Measurements from ENCODE around the gene CDH22.

CDH22 gene, protein sequence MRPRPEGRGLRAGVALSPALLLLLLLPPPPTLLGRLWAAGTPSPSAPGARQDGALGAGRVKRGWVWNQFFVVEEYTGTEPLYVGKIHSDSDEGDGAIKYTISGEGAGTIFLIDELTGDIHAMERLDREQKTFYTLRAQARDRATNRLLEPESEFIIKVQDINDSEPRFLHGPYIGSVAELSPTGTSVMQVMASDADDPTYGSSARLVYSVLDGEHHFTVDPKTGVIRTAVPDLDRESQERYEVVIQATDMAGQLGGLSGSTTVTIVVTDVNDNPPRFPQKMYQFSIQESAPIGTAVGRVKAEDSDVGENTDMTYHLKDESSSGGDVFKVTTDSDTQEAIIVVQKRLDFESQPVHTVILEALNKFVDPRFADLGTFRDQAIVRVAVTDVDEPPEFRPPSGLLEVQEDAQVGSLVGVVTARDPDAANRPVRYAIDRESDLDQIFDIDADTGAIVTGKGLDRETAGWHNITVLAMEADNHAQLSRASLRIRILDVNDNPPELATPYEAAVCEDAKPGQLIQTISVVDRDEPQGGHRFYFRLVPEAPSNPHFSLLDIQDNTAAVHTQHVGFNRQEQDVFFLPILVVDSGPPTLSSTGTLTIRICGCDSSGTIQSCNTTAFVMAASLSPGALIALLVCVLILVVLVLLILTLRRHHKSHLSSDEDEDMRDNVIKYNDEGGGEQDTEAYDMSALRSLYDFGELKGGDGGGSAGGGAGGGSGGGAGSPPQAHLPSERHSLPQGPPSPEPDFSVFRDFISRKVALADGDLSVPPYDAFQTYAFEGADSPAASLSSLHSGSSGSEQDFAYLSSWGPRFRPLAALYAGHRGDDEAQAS

DNA sequence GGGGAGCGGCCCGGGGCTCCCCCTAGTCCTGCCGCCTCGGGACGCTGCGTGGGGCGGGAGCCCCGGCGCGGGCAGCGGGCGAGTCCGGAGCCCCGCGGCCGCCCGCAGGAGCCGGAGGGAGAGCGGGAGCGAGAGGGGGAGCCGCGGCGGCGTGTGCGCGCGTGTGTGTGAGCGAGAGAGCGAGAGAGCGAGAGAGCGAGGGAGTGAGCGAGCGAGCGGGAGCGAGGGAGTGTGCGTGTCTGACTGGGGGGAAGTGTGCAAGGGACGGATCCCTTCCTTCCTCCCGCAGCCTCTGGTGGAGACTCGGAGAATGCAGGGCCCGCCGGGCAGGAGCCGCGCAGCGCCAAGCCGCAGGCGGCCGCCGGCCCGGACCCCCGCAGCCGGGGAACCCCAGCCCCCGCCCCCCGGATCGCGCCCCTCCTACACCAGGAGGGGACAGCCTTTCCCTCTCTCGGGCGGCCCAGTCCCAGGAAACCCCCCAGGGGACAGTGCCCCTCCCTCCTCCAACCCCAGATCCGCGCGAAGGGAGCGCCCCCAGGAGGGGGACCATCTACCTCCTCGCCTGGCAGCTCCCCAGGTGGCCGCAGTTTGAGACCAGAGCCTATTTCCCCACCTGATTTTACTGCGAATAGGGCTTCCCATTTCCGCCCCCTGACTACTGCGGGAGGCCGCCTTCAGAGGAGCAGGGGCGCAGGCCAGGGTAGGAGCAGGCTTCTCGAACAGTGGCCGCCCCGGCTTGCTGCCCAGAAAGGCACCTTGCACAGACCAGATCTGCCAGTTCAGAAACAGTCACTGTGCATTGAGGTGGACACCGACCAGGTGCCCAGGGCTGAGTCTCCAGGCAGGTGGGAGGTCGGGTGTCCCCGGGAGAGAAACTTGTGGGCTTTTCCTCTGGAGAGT, at the start of gene CDH22:
Gene CDH22, minus strand, starts transcription at position 241 of the 900 bp plus-strand sequence. CDS start 57,204 bp downstream, outside the sequence.
- Histone ChIP-seq H3K27me3 (ENCODE audit: control insufficient read depth in 1 of 2, insufficient read depth in 2 of 2, low read length in 2 of 2) (peaks cover 69 to 75% of the 10 kb centered on the region in 2 donors), H3K9me3 (ENCODE audit: control insufficient read depth in 1 of 2, low read length in 2 of 2) (no peaks in the 10 kb centered on the region), H3K4me1 (ENCODE audit: control insufficient read depth in 1 of 2, insufficient read depth in 2 of 2, low read length in 2 of 2) (no peaks in the 10 kb centered on the region), H3K36me3 (ENCODE audit: control insufficient read depth in 1 of 2, insufficient read depth in 2 of 2, low read length in 2 of 2) (no peaks in the 10 kb centered on the region), H3K27ac (ENCODE audit: low read depth, low read length) (no peak within 1 kb of the TSS), H3K4me3 (ENCODE audit: low read depth in 1 of 2, low read length in 2 of 2) (peak within 1 kb of the TSS; percentile 0 to 57), H3K9ac (ENCODE audit: low read depth in 1 of 2, low read length in 2 of 2) (no peak within 1 kb of the TSS)

DNA sequence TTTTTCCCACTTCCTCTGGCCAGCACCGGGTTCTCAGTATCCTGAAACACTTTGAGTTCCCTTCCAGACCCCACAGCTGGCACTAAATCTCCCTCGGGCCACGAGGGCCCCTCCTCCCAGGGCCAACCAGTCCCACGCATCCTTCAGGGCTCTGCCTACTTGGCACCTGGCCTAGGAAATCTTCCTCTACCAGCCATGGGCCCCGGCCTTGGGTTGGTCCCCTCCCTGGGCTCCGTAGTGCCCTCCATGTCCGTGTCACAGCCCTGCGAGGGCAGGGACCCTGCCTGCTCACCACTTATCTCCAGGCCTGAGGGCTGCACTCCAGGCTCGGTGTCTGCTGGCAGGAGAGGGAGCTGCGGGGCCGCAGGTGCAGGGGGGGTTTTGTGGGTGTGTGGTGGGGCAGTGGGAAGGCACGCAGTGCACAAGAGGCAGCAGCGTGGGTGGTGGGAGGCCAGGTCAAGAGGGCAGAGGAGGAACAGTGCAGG, 48.8 kb upstream of the CDH22 start:
- Histone ChIP-seq H3K27me3 (ENCODE audit: control insufficient read depth in 1 of 2, insufficient read depth in 2 of 2, low read length in 2 of 2) (no peaks in the 10 kb centered on the region), H3K9ac (ENCODE audit: low read depth in 1 of 2, low read length in 2 of 2) (no peak overlapping the region), H3K9me3 (ENCODE audit: control insufficient read depth in 1 of 2, low read length in 2 of 2) (no peaks in the 10 kb centered on the region), H3K4me3 (ENCODE audit: low read depth in 1 of 2, low read length in 2 of 2) (no peak overlapping the region), H3K27ac (ENCODE audit: low read depth, low read length) (no peak overlapping the region), H3K36me3 (ENCODE audit: control insufficient read depth in 1 of 2, insufficient read depth in 2 of 2, low read length in 2 of 2) (peaks cover 3 to 47% of the 10 kb centered on the region in 2 donors), H3K4me1 (ENCODE audit: control insufficient read depth in 1 of 2, insufficient read depth in 2 of 2, low read length in 2 of 2) (peaks cover 8 to 29% of the 10 kb centered on the region in 2 donors)

GRCh38 chr20:46356195-46357029, 48.1 kb upstream of the CDH22 start:
- Histone ChIP-seq H3K27me3 (ENCODE audit: control insufficient read depth in 1 of 2, insufficient read depth in 2 of 2, low read length in 2 of 2) (no peaks in the 10 kb centered on the region), H3K4me3 (ENCODE audit: low read depth in 1 of 2, low read length in 2 of 2) (no peak overlapping the region), H3K4me1 (ENCODE audit: control insufficient read depth in 1 of 2, insufficient read depth in 2 of 2, low read length in 2 of 2) (peaks cover 2 to 23% of the 10 kb centered on the region in 2 donors), H3K36me3 (ENCODE audit: control insufficient read depth in 1 of 2, insufficient read depth in 2 of 2, low read length in 2 of 2) (peaks cover 10 to 47% of the 10 kb centered on the region in 2 donors), H3K9me3 (ENCODE audit: control insufficient read depth in 1 of 2, low read length in 2 of 2) (no peaks in the 10 kb centered on the region), H3K27ac (ENCODE audit: low read depth, low read length) (no peak overlapping the region), H3K9ac (ENCODE audit: low read depth in 1 of 2, low read length in 2 of 2) (no peak overlapping the region)

DNA sequence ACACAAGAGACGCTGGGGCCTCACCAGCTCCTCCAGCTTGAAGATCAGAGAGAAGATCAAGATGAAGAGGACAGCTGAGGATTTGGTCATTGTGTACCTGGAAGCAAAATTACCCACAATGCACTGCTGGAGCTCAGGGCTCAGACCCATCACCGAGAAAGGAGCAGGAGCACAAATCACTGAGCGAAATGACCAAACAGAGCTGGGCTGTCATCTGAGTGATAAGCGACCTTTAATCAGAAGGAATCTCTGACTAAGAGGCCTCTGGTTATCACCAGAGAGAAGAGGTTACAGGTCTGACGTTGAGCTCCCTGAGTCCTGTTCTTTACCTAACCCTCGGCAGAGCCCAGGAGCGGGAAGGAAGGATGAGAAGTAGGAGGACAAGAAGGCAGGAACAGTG, 47.5 kb upstream of the CDH22 start:
- no peak overlapping the region for H3K9ac ChIP-seq (ENCODE audit: low read depth in 1 of 2, low read length in 2 of 2)
- H3K36me3 ChIP-seq (ENCODE audit: control insufficient read depth in 1 of 2, insufficient read depth in 2 of 2, low read length in 2 of 2): peaks cover 13 to 49% of the 10 kb centered on the region in 2 donors
- H3K9me3 ChIP-seq (ENCODE audit: control insufficient read depth in 1 of 2, low read length in 2 of 2): no peaks in the 10 kb centered on the region
- H3K27me3 ChIP-seq (ENCODE audit: control insufficient read depth in 1 of 2, insufficient read depth in 2 of 2, low read length in 2 of 2): no peaks in the 10 kb centered on the region
- no peak overlapping the region for H3K4me3 ChIP-seq (ENCODE audit: low read depth in 1 of 2, low read length in 2 of 2)
- H3K27ac ChIP-seq (ENCODE audit: low read depth, low read length): no peak overlapping the region
- peaks cover 0 to 19% of the 10 kb centered on the region in 2 donors for H3K4me1 ChIP-seq (ENCODE audit: control insufficient read depth in 1 of 2, insufficient read depth in 2 of 2, low read length in 2 of 2)

- Histone ChIP-seq H3K9ac (ENCODE audit: low read depth in 1 of 2, low read length in 2 of 2) (no peak overlapping the region), H3K27ac (ENCODE audit: low read depth, low read length) (no peak overlapping the region), H3K4me1 (ENCODE audit: control insufficient read depth in 1 of 2, insufficient read depth in 2 of 2, low read length in 2 of 2) (peaks cover 0 to 18% of the 10 kb centered on the region in 2 donors), H3K9me3 (ENCODE audit: control insufficient read depth in 1 of 2, low read length in 2 of 2) (no peaks in the 10 kb centered on the region), H3K27me3 (ENCODE audit: control insufficient read depth in 1 of 2, insufficient read depth in 2 of 2, low read length in 2 of 2) (no peaks in the 10 kb centered on the region), H3K36me3 (ENCODE audit: control insufficient read depth in 1 of 2, insufficient read depth in 2 of 2, low read length in 2 of 2) (peaks cover 13 to 53% of the 10 kb centered on the region in 2 donors), H3K4me3 (ENCODE audit: low read depth in 1 of 2, low read length in 2 of 2) (no peak overlapping the region)
Observed at GRCh38 chr20:46354920-46355654, 46.8 kb upstream of the CDH22 start.

GRCh38 chr20:46354207-46354555, 45.9 kb upstream of the CDH22 start:
- no peak overlapping the region for H3K4me3 ChIP-seq (ENCODE audit: low read depth in 1 of 2, low read length in 2 of 2)
- H3K4me1 ChIP-seq (ENCODE audit: control insufficient read depth in 1 of 2, insufficient read depth in 2 of 2, low read length in 2 of 2): peaks cover 6 to 12% of the 10 kb centered on the region in 2 donors
- no peak overlapping the region for H3K9ac ChIP-seq (ENCODE audit: low read depth in 1 of 2, low read length in 2 of 2)
- no peak overlapping the region for H3K27ac ChIP-seq (ENCODE audit: low read depth, low read length)
- no peaks in the 10 kb centered on the region for H3K9me3 ChIP-seq (ENCODE audit: control insufficient read depth in 1 of 2, low read length in 2 of 2)
- peaks cover 13 to 49% of the 10 kb centered on the region in 2 donors for H3K36me3 ChIP-seq (ENCODE audit: control insufficient read depth in 1 of 2, insufficient read depth in 2 of 2, low read length in 2 of 2)
- H3K27me3 ChIP-seq (ENCODE audit: control insufficient read depth in 1 of 2, insufficient read depth in 2 of 2, low read length in 2 of 2): no peaks in the 10 kb centered on the region

DNA sequence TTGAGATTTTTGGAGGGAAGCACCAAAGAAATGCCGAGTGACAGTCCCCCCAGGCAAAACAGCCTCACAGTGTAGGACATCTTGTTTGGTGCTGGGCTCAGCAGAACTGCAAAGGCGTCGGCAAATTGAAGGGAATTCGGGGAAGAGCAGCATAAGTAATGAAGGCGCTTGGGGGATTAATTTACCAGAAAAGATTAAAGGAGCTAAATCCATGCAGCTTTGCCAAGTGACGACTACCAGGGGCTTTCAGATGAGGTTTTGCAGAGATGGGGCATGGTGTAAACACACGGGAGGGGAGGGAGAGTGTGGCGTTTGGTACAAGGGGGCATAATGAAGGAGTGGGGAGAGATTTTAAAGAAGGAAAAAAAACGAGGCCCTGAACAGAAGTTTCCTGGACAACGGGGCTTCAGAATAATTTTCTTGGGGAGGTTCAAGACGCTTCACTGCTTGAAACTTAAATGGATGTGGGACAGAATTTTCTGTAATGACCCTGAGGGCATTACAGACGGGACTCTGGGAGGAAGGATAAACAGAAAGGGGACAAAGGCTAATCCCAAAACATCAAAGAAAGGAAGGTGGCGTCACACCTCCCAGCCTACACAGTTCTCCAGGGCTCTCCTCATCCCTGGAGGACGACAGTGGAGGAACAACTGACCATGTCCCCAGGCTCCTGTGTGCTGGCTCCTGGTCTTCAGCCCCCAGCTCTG, 45.4 kb upstream of the CDH22 start:
- peaks cover 8 to 15% of the 10 kb centered on the region in 2 donors for H3K4me1 ChIP-seq (ENCODE audit: control insufficient read depth in 1 of 2, insufficient read depth in 2 of 2, low read length in 2 of 2)
- H3K9ac ChIP-seq (ENCODE audit: low read depth in 1 of 2, low read length in 2 of 2): no peak overlapping the region
- H3K4me3 ChIP-seq (ENCODE audit: low read depth in 1 of 2, low read length in 2 of 2): no peak overlapping the region
- peaks cover 13 to 48% of the 10 kb centered on the region in 2 donors for H3K36me3 ChIP-seq (ENCODE audit: control insufficient read depth in 1 of 2, insufficient read depth in 2 of 2, low read length in 2 of 2)
- no peaks in the 10 kb centered on the region for H3K9me3 ChIP-seq (ENCODE audit: control insufficient read depth in 1 of 2, low read length in 2 of 2)
- no peak overlapping the region for H3K27ac ChIP-seq (ENCODE audit: low read depth, low read length)
- H3K27me3 ChIP-seq (ENCODE audit: control insufficient read depth in 1 of 2, insufficient read depth in 2 of 2, low read length in 2 of 2): no peaks in the 10 kb centered on the region

DNA sequence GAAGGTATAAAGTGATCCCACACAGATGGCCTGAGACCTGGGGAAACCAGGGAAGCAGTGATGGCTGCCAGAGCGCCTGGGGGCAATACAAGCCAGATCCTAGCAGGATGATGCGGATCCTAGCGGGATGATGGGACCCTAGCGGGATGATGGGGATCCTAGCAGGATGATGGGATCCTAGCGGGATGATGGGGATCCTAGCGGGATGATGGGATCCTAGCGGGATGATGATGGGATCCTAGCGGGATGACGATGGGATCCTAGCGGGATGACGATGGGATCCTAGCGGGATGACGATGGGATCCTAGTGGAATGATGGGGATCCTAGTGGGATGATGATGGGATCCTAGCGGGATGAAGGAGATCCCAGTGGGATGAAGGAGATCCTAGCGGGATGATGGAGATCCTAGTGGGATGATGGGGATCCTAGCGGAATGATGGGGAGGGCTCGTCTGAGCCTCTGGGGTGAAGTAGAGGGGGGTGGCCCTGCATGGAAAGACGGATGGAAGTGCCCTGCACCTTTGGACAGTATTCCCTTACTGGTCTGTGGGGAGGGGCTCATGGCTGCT, 44.2 kb upstream of the CDH22 start:
- Histone ChIP-seq H3K27ac (ENCODE audit: low read depth, low read length) (no peak overlapping the region), H3K4me1 (ENCODE audit: control insufficient read depth in 1 of 2, insufficient read depth in 2 of 2, low read length in 2 of 2) (peaks cover 8 to 19% of the 10 kb centered on the region in 2 donors), H3K36me3 (ENCODE audit: control insufficient read depth in 1 of 2, insufficient read depth in 2 of 2, low read length in 2 of 2) (peaks cover 13 to 37% of the 10 kb centered on the region in 2 donors), H3K4me3 (ENCODE audit: low read depth in 1 of 2, low read length in 2 of 2) (no peak overlapping the region), H3K27me3 (ENCODE audit: control insufficient read depth in 1 of 2, insufficient read depth in 2 of 2, low read length in 2 of 2) (no peaks in the 10 kb centered on the region), H3K9me3 (ENCODE audit: control insufficient read depth in 1 of 2, low read length in 2 of 2) (no peaks in the 10 kb centered on the region), H3K9ac (ENCODE audit: low read depth in 1 of 2, low read length in 2 of 2) (no peak overlapping the region)
